AG04449 (cell line): ENCODE measurements around the gene STK35.

ENCODE experiments used
- CTCF ChIA-PET: fragments of 350-600 bp; formaldehyde crosslinking; extraction: SDS; loops from one replicate; lab custom pipeline; 2021; ENCODE audit warnings: antibody characterized with exemption; lab: Yijun Ruan, JAX
- POLR2A ChIA-PET: fragments of 400-600, 350-600 bp; formaldehyde crosslinking; extraction: SDS; loops from one replicate; lab custom pipeline; 2020; ENCODE audit warnings: antibody characterized with exemption, inconsistent platforms; lab: Yijun Ruan, JAX
- DNase-seq: peaks from one replicate; pipeline ENCODE4 v3.0.0-alpha.2; 2010; ENCODE audit warnings: low read depth, low spot score
- H3K4me3 ChIP-seq: 2 replicates; pipeline ENCODE4 v1.5.1; 2011; ENCODE audit warnings: low read depth, mild to moderate bottlenecking, control low read depth, low read length
- CTCF ChIP-seq: IDR thresholded peaks from one replicate; pipeline ENCODE4 v1.5.1; 2011; ENCODE audit warnings: mild to moderate bottlenecking, moderate library complexity, low read length, control low read depth, inconsistent platforms; ENCODE audit not compliant: insufficient read depth; ENCODE audit errors: missing control alignments

STK35 gene

GRCh38 chr20:2128542-2128941, 26.9 kb downstream of the STK35 start:
- no peak overlapping the region for H3K4me3 ChIP-seq

GRCh38 chr20:2130062-2130591, 28.5 kb downstream of the STK35 start:
- POLR2A ChIA-PET: no interaction called here
- CTCF ChIA-PET: interaction anchor here (1.3 kb wide), 1 partner anchor 21 kb away, joined by 3 read pairs; no protein-coding TSS in a partner anchor
- no peak overlapping the region for H3K4me3 ChIP-seq

More at GRCh38 chr20:2128542-2128941, 26.9 kb downstream of the STK35 start:
- no peak for DNase-seq
- ChIA-PET CTCF (no interaction called here), POLR2A (no interaction called here)
- no peak for TF ChIP-seq CTCF

GRCh38 chr20:2130683-2131082, 29.1 kb downstream of the STK35 start:
- TF ChIP-seq CTCF: no peak
- DNase-seq: no peak
- CTCF ChIA-PET: interaction anchor here (1.3 kb wide), 1 partner anchor 21 kb away, joined by 3 read pairs; no protein-coding TSS in a partner anchor
- POLR2A ChIA-PET: interaction anchor here (1.8 kb wide), 1 partner anchor 28 kb away, joined by 10 read pairs; no protein-coding TSS in a partner anchor
- H3K4me3 ChIP-seq: no peak overlapping the region

More at GRCh38 chr20:2130062-2130591, 28.5 kb downstream of the STK35 start:
- TF ChIP-seq CTCF: no peak
- no peak for DNase-seq

- DNase-seq: no peak
- no peak for TF ChIP-seq CTCF
- CTCF ChIA-PET: interaction anchor here (0.8 to 1.1 kb wide), 2 partner anchors 44 to 124 kb away, joined by 3 read pairs; no protein-coding TSS in a partner anchor
- POLR2A ChIA-PET: interaction anchor here (0.7 to 1.8 kb wide), 2 partner anchors 8 to 29 kb away, joined by 3 to 10 read pairs; no protein-coding TSS in a partner anchor
- no peak overlapping the region for H3K4me3 ChIP-seq
Observed at GRCh38 chr20:2131366-2131765, 29.7 kb downstream of the STK35 start.

- ChIA-PET CTCF (no interaction called here), POLR2A (interaction anchor here (1.8 kb wide), 1 partner anchor 30 kb away, joined by 10 read pairs; no protein-coding TSS in a partner anchor)
- no peak for TF ChIP-seq CTCF
- no peak for DNase-seq
- no peak overlapping the region for H3K4me3 ChIP-seq
Observed at GRCh38 chr20:2132461-2132901, 30.9 kb downstream of the STK35 start.

- ChIA-PET CTCF (no interaction called here), POLR2A (interaction anchor here (1.0 kb wide), 1 partner anchor 31 kb away, joined by 3 read pairs; no protein-coding TSS in a partner anchor)
- DNase-seq: peak; percentile 65
- no peak for TF ChIP-seq CTCF
- no peak overlapping the region for H3K4me3 ChIP-seq
Observed at GRCh38 chr20:2133318-2134183, 31.9 kb downstream of the STK35 start.
